Fibroblast of lung (primary cell): Measurements from ENCODE around the gene PEX10. TPM values are rescaled to one million over a fixed set of nuclear protein-coding genes. Genes with fewer than 3 reads are reported as not detected.

Experiments
- DNase-seq, 2 donors: peaks; one replicate each; pipeline versions ENCODE4 v3.0.0 to v3.0.0-alpha.2; 2010; ENCODE audit warnings: low read depth in 2 of 2
- H2AFZ ChIP-seq: 2 replicates; pipeline ENCODE4 v1.5.1; 2012; ENCODE audit warnings: low read length, control low read depth, inconsistent platforms
- H3K27ac ChIP-seq: 2 replicates; pipeline ENCODE4 v1.5.1; 2011; ENCODE audit warnings: low read length, control low read depth; ENCODE audit not compliant: insufficient read depth
- H3K27me3 ChIP-seq: 2 replicates; pipeline ENCODE4 v1.5.1; 2011; ENCODE audit warnings: mild to moderate bottlenecking, low read length; ENCODE audit not compliant: control insufficient read depth, insufficient read depth
- H3K36me3 ChIP-seq: 2 replicates; pipeline ENCODE4 v1.5.1; 2011; ENCODE audit warnings: low read length; ENCODE audit not compliant: control insufficient read depth, insufficient read depth
- H3K4me1 ChIP-seq: 2 replicates; pipeline ENCODE4 v1.5.1; 2011; ENCODE audit warnings: low read length; ENCODE audit not compliant: control insufficient read depth, insufficient read depth; ENCODE audit errors: extremely low read depth
- H3K4me2 ChIP-seq: 2 replicates; pipeline ENCODE4 v1.5.1; 2011; ENCODE audit warnings: low read length, control low read depth; ENCODE audit not compliant: insufficient read depth; ENCODE audit errors: extremely low read depth
- H3K4me3 ChIP-seq, 4 experiments: fragments of 200-600 bp in 1 of 4; sonication (generic) in 1 of 4; replicated peaks in 1 of 4; 2 replicates each; pipeline ENCODE4 v1.5.1; 2011 to 2016; ENCODE audit warnings: low read length in 4 of 4, low read depth in 3 of 4, mild to moderate bottlenecking in 3 of 4, control low read depth in 2 of 4, inconsistent platforms in 1 of 4, mixed read lengths in 1 of 4; ENCODE audit not compliant: insufficient read depth in 1 of 4; ENCODE audit errors: control extremely low read depth in 1 of 4
- H3K79me2 ChIP-seq: 2 replicates; pipeline ENCODE4 v1.5.1; 2012; ENCODE audit warnings: mild to moderate bottlenecking, low read length, inconsistent platforms; ENCODE audit not compliant: control insufficient read depth, insufficient read depth
- H3K9ac ChIP-seq: 2 replicates; pipeline ENCODE4 v1.5.1; 2011; ENCODE audit warnings: mild to moderate bottlenecking, low read length, control low read depth; ENCODE audit not compliant: insufficient read depth
- H3K9me3 ChIP-seq: 2 replicates; pipeline ENCODE4 v1.5.1; 2012; ENCODE audit warnings: low read depth, low read length; ENCODE audit not compliant: control insufficient read depth, insufficient read depth
- H4K20me1 ChIP-seq: 2 replicates; pipeline ENCODE4 v1.5.1; 2011; ENCODE audit warnings: low read length; ENCODE audit not compliant: control insufficient read depth, insufficient read depth; ENCODE audit errors: extremely low read depth
- CTCF ChIP-seq, 2 donors: IDR thresholded peaks in 1 of 2; conservative IDR thresholded peaks in 1 of 2; 1 replicate in 1 of 2; 2 replicates in 1 of 2; pipeline ENCODE4 v1.5.1; 2011 to 2012; ENCODE audit warnings: low read length in 2 of 2, control low read depth in 1 of 2, inconsistent platforms in 1 of 2, low read depth in 1 of 2, mild to moderate bottlenecking in 1 of 2
- EZH2 ChIP-seq: IDR thresholded peaks from 2 replicates; pipeline ENCODE4 v1.5.1; 2012; ENCODE audit warnings: low read length, control low read depth, mild to moderate bottlenecking; ENCODE audit errors: missing control alignments
- polyA plus RNA-seq, 2 donors: library from polyadenylated mRNA; depleted of rRNA in 1 of 2; stranded (reverse) in 1 of 2; unstranded in 1 of 2; fragments of >200 nt; gene quantifications; 2 replicates each; pipeline ENCODE4 v1.2.1, GENCODE V29; 2011 to 2012; ENCODE audit warnings: missing spikeins in 1 of 2
- total RNA-seq: library from RNA; depleted of rRNA; stranded (reverse); fragments of >200 nt; gene quantifications from 2 replicates; pipeline ENCODE4 v1.2.1, GENCODE V29; 2014

Gene PEX10
- total and polyA plus RNA-seq, 2 donors (not counting 1 experiment from before 2014, with no cell fraction given) = 15.4 to 33.4 TPM

GRCh38 chr1:2376261-2376741 lies 36.1 kb downstream of the PEX10 start:
- Histone ChIP-seq H3K4me2 (no peak overlapping the region), H4K20me1 (no peaks in the 10 kb centered on the region), H3K4me1 (no peaks in the 10 kb centered on the region), H3K27me3 (no peaks in the 10 kb centered on the region), H3K27ac (no peak overlapping the region), H2AFZ (no peak overlapping the region), H3K9ac (no peak overlapping the region), H3K4me3 (no peak overlapping the region), H3K79me2 (no peaks in the 10 kb centered on the region), H3K36me3 (no peaks in the 10 kb centered on the region), H3K9me3 (no peaks in the 10 kb centered on the region)
- TF ChIP-seq CTCF (conservative IDR thresholded peaks at IDR 0.05 in 1 of 2, IDR thresholded peaks at IDR 0.05 in 1 of 2; ENCODE audit: low read depth in 1 of 2, low read length in 2 of 2) (no peak), EZH2 (no peak)
- no peak for DNase-seq

GRCh38 chr1:2375923-2376260 lies 36.5 kb downstream of the PEX10 start:
- Histone ChIP-seq H3K27ac (no peak overlapping the region), H3K27me3 (no peaks in the 10 kb centered on the region), H3K79me2 (no peaks in the 10 kb centered on the region), H3K9ac (no peak overlapping the region), H3K4me3 (no peak overlapping the region), H3K4me2 (no peak overlapping the region), H4K20me1 (no peaks in the 10 kb centered on the region), H3K9me3 (no peaks in the 10 kb centered on the region), H3K4me1 (no peaks in the 10 kb centered on the region), H3K36me3 (no peaks in the 10 kb centered on the region), H2AFZ (no peak overlapping the region)
- TF ChIP-seq CTCF (conservative IDR thresholded peaks at IDR 0.05 in 1 of 2, IDR thresholded peaks at IDR 0.05 in 1 of 2; ENCODE audit: low read depth in 1 of 2, low read length in 2 of 2) = no peak
- no peak for TF ChIP-seq EZH2
- no peak for DNase-seq

DNA sequence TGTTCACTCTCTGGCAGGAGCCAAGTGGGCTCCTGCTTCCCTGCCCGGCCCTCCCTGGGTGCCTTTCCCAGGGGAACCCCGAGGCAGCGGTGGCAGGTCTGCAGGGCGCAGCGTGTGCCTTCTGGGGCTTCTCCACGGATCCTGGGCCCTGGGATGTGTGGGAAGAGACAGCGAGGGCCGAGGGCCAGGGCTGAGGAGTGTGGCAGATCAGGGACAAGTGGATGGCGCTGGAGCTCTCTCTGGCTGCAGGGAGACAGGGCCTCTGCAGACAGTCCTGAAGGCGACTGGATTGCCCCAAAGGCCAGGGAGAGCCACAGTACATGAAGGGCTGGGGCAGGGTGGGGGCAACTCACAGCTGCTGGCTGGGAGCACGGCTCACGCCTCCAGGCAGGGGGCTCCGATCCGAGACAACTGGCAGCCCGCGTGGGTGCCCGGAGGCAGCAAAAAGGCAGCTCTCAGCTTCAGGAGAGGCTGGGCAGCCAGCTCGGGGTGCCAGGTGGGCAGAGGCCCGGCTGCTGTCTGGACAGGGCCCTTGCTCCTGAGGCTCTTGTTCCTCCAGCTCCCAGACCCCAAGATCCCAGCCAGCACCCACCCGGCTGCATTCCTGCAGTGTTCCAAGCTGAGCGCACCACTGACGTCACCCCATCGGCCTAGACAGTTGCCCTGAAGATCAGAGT lies 37.0 kb downstream of the PEX10 start:
- Histone ChIP-seq H3K27me3 (no peaks in the 10 kb centered on the region), H3K4me2 (no peak overlapping the region), H3K36me3 (no peaks in the 10 kb centered on the region), H3K4me1 (no peaks in the 10 kb centered on the region), H3K9ac (no peak overlapping the region), H3K4me3 (no peak overlapping the region), H3K27ac (no peak overlapping the region), H3K9me3 (no peaks in the 10 kb centered on the region), H4K20me1 (no peaks in the 10 kb centered on the region), H2AFZ (no peak overlapping the region), H3K79me2 (no peaks in the 10 kb centered on the region)
- DNase-seq = no peak
- TF ChIP-seq EZH2 (no peak), CTCF (conservative IDR thresholded peaks at IDR 0.05 in 1 of 2, IDR thresholded peaks at IDR 0.05 in 1 of 2; ENCODE audit: low read depth in 1 of 2, low read length in 2 of 2) (no peak)
